ENCODE measurements around the gene HSPA1B.
"Not testable (repeated sequence)": the region's sequence is repeated elsewhere in the genome, so short reads cannot be mapped to it uniquely, and the experiment has no call there.

HSPA1B gene

GRCh38 chr6:31825553-31825952, 2.0 kb upstream of the HSPA1B start:
- DNase-seq (ENCODE audit: low read depth in 2 of 2, low spot score in 1 of 2) = no peak

DNA sequence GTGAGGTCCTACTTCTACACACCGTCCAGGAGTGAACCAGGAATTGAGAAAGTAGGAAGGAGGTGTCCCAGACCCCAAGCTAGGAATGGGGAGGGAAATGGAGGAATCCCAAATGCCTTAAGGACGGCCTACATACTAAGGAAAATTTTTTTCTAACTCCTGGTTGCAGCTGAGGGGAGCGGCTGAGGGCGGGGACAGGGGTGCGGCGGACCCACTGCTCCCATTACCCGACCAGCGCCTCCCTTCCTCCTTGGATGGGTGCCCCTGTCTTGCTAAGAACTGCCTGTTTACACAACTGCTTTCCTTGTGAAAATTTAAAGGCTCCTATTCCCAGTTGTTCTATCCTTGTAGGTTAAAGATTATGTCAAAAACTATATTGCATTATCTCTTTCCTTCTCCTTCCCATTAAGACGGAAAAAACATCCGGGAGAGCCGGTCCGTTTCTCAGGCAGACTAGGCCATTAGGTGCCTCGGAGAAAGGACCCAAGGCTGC, 699 bp upstream of the HSPA1B start:
- no peak for DNase-seq (ENCODE audit: low read depth in 2 of 2, low spot score in 1 of 2)

GRCh38 chr6:31829633-31830283, 2.2 kb downstream of the HSPA1B start:
- DNase-seq (ENCODE audit: low read depth in 2 of 2, low spot score in 1 of 2) = no peak

DNA sequence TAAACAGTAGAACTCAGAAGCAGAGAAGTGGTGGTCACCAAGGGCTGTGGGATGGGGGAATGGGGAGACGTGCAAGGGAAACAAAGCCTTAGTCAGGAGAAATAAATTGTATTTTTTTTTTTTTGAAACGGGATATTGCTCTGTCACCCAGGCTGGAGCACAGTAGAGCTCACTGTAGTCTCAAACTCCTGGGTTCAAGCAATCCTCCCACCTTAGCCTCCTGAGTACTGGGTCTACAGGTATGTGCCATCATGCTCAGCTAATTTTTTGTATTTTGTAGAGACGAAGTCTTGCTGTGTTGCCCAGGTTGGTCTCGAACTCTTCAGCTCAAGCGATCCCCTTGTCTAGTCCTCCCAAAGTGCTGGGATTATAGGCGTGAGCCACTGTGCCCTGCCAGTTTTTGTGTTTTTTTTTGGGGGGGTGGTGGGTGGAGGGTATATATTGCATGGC, 3.4 kb downstream of the HSPA1B start:
- DNase-seq (ENCODE audit: low read depth in 2 of 2, low spot score in 1 of 2) = no peak

DNA sequence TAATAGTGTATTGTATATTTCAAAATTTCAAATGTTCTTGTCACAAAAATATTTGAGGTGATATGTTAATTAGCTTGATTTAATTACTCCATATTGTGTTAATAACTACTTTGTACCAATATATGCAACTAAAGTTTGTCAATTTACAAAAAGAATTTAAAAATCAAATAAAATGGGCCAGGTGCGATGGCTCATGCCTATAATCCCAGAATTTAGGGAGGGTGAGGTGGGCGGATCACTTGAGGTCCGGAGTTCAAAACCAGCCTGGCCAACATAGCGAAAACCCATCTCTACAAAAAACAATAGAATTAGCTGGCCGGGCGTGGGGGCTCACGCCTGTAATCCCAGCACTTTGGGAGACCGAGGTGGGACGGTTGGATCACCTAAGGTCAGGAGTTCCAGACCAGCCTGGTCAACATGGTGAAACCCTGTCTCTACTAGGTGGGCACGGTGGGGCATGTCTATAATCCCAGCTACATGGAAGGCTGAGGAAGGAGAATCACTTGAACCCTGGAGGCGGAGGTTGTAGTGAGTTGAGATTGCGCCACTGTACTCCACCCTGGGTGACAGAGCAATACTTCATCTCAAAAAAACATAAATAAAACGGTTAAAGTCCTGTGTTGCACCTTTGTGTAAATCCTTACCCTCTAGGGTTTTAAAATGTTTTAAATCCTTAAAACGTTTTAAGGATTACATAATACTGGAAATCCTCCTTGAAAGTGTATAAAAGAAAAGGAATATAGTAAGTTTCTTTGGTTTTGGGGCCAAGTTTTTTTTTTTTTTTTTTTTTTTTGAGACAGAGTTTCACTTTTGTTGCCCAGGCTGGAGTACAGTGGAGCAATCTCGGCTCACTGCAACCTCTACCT, 4.0 kb downstream of the HSPA1B start:
- no peak for DNase-seq (ENCODE audit: low read depth in 2 of 2, low spot score in 1 of 2)

DNA sequence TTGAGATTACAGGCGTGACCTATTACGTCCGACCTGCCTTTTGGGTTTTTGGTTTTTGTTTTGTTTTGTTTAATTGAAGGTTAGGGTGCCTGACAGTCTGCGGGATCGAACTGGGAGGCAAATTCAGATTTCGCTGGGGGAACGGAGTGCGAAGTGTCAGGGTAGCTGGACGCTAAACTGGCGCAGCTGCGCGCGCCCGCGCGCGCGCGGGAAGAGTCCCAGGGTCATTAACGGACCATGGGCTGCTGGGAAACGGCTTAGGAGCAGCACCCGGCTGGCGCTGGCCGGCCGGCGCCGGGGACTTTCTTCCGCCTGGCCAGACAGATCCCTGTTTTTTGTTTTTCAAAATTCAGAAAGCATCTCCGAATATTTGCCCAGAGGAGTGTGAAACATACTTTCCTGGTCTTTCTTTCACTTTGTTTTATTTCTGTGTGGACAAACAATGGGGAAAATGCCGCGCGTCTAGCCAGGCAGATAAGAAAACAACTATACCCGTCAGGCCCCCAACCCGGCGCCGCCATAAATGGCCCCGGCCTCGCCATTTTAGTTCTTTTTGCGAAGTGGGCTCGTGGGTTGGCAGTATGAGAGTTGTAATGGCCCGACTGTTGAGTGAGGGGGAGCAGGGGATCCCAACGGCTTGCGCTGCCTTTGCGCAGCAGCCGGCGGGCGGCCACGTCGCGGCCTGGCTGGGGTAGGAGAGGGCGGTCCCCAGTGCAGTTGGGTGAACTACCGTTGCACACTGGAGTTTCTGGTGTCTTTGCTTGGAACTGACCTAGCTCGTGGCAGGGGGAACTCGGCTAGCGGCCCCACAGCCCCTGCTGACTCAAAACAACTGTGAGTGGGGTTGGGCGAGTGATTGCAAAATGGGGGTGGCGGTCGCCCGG, 7.1 kb downstream of the HSPA1B start:
- peak; percentile 50 to 65 for DNase-seq (ENCODE audit: low read depth in 2 of 2, low spot score in 1 of 2)

DNA sequence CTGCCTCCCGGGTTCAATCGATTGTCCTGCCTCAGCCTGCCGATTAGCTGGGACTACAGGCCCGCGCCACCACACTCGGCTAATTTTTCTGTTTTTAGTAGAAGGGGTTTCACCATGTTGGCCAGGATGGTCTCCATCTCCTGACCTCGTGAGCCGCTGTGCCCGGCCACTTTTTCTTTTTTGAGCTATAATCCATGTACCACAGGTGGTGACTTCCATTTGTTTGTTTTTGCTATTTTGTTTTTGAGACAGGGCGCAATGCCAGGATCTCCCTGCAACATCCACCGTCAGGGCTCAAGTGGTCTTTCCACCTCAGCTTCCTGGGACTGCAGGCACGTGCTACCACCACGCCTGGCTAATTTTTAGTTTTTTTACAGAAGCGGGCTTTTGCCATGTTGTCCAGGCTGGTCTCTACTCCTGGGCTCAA, 8.5 kb downstream of the HSPA1B start:
- DNase-seq (ENCODE audit: low read depth in 2 of 2, low spot score in 1 of 2) = no peak

- no peak for DNase-seq (ENCODE audit: low read depth in 2 of 2, low spot score in 1 of 2)
Measured at GRCh38 chr6:31836474-31837368, 9.2 kb downstream of the HSPA1B start.

DNA sequence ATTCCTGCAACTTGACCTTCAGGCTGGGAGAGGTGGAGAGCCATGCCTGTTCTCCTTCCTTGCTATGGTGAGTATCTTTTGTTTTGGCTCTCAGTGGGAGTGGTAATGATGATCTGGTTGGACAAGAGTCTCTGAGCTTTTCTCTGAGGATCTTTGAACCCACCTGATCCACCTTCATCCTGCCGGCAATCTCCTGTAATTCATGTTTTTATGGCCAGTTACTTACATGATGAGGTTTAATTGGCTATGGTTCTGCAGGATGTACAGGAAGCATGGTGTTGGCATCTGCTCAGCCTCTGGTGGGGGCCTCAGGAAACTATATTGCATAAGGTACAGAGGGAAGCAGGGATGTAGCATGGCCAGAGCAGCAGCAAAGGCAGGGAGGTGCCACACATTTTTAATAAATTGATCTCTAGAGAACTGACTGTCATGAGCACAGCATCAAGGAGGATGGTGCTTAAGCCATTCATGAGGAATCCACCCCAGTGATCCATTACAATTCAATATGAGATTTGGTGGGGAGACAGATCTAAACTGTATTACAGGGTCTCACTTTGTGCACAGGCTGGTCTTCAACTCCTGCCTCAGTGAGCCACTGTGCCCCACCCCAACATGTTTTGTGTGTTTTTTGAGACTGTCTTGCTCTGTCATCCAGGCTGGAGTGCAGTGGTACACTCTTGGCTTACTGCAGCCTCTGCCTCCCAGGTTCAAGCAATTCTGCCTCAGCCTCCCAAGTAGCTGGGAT, 10.0 kb downstream of the HSPA1B start:
- no peak for DNase-seq (ENCODE audit: low read depth in 2 of 2, low spot score in 1 of 2)

GRCh38 chr6:31838114-31838553, 10.6 kb downstream of the HSPA1B start:
- DNase-seq (ENCODE audit: low read depth in 2 of 2, low spot score in 1 of 2) = not testable (repeated sequence)

- DNase-seq (ENCODE audit: low read depth in 2 of 2, low spot score in 1 of 2) = no peak
Measured at GRCh38 chr6:31838968-31839367, 11.4 kb downstream of the HSPA1B start.

GRCh38 chr6:31839779-31840126, 12.2 kb downstream of the HSPA1B start:
- DNase-seq (ENCODE audit: low read depth in 2 of 2, low spot score in 1 of 2) = not testable (repeated sequence)

DNA sequence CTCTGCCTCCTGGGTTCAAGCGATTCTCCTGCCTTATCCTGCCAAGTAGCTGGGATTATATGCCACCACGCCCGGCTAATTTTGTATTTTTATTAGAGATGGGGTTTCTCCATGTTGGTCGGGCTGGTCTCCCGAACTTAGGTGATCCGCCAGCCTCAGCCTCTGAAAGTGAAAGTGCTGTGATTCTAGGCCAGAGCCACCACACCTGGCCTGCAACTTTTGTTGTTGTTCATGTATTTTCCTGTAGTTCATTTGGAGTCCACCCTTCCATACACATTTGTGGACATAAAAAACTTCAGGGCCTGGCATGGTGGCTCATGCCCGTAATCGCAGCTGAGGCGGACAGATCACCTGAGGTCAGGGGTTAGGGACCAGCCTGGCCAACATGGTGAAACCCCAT, 14.5 kb downstream of the HSPA1B start:
- no peak for DNase-seq (ENCODE audit: low read depth in 2 of 2, low spot score in 1 of 2)

- DNase-seq (ENCODE audit: low read depth in 2 of 2, low spot score in 1 of 2) = no peak
Measured at GRCh38 chr6:31844507-31844906, 17.0 kb downstream of the HSPA1B start.

GRCh38 chr6:31847276-31847978, 19.9 kb downstream of the HSPA1B start:
- DNase-seq (ENCODE audit: low read depth in 2 of 2, low spot score in 1 of 2) = no peak

- no peak for DNase-seq (ENCODE audit: low read depth in 2 of 2, low spot score in 1 of 2)
Measured at GRCh38 chr6:31850765-31851484, 23.4 kb downstream of the HSPA1B start.

- DNase-seq (ENCODE audit: low read depth in 2 of 2, low spot score in 1 of 2) = no peak
Measured at GRCh38 chr6:31851485-31851832, 23.9 kb downstream of the HSPA1B start.

- not testable (repeated sequence) for DNase-seq (ENCODE audit: low read depth in 2 of 2, low spot score in 1 of 2)
Measured at GRCh38 chr6:31851980-31852718, 24.6 kb downstream of the HSPA1B start.
